Vagina (tissue), 2 donors: ENCODE results near the gene DST. TPM values are rescaled to one million over a fixed set of nuclear protein-coding genes. Genes with fewer than 3 reads are reported as not detected.

ENCODE experiments used
- DNase-seq, 2 donors: peaks; one replicate each; pipeline ENCODE4 v3.0.0-alpha.2; 2017; ENCODE audit errors: extremely low spot score in 2 of 2
- H3K27ac ChIP-seq: fragments of 200-600 bp; sonication (generic); one replicate; pipeline ENCODE4 v1.5.1; 2019
- H3K27me3 ChIP-seq: fragments of 200-600 bp; sonication (generic); one replicate; pipeline ENCODE4 v1.5.1; 2019
- H3K36me3 ChIP-seq, 2 donors: fragments of 200-600 bp; sonication (generic); one replicate each; pipeline ENCODE4 v1.5.1; 2017 to 2019
- H3K4me1 ChIP-seq: fragments of 200-600 bp; sonication (generic); one replicate; pipeline ENCODE4 v1.5.1; 2019
- H3K4me3 ChIP-seq, 2 donors: fragments of 200-600 bp; sonication (generic); 1 replicate in 1 of 2; 2 replicates in 1 of 2; pipeline ENCODE4 v1.5.1; 2016 to 2019
- H3K9me3 ChIP-seq: fragments of 200-600 bp; sonication (generic); one replicate; pipeline ENCODE4 v1.5.1; 2019
- CTCF ChIP-seq, 3 experiments: fragments of 450-650 bp in 2 of 3; fragments of 200-600 bp in 1 of 3; sonication (generic) in 1 of 3; IDR thresholded peaks; one replicate each; pipeline ENCODE4 v1.5.1; 2017 to 2019; ENCODE audit warnings: antibody characterized with exemption in 3 of 3, mild to moderate bottlenecking in 2 of 3, moderate library complexity in 2 of 3
- POLR2A ChIP-seq, 2 donors: fragments of 450-650 bp; IDR thresholded peaks; one replicate each; pipeline ENCODE4 v1.6.1; 2017; ENCODE audit warnings: antibody characterized with exemption in 2 of 2, mild to moderate bottlenecking in 2 of 2, moderate library complexity in 2 of 2
- POLR2AphosphoS5 ChIP-seq, 2 donors: sonication (generic); formaldehyde crosslinking; IDR thresholded peaks; one replicate each; pipeline ENCODE4 v1.9.0; 2017; ENCODE audit warnings: antibody characterized with exemption in 2 of 2, mild to moderate bottlenecking in 2 of 2, low read depth in 1 of 2; ENCODE audit not compliant: insufficient read depth in 1 of 2
- intact Hi-C: fragments of 100-400 bp; cut with DNase I; formaldehyde crosslinking; loops from one replicate; pipeline ENCODE4 v1.15.1; 2023
- total RNA-seq: library from RNA; depleted of rRNA; stranded (reverse); fragments of >200 nt; gene quantifications from one replicate; pipeline ENCODE4 v1.2.3, GENCODE V29; 2016

DST gene
- total RNA-seq, 1 donor from 2014 or later, result 460 TPM

GRCh38 chr6:56689663-56690062 lies 47.0 kb upstream of the DST start:
- H3K27ac ChIP-seq, result no peak overlapping the region
- DNase-seq, result no peak
- no peak for TF ChIP-seq CTCF (IDR thresholded peaks at IDR 0.05)
- no peak for TF ChIP-seq POLR2AphosphoS5 (IDR thresholded peaks at IDR 0.05; ENCODE audit: insufficient read depth in 1 of 2, low read depth in 1 of 2)
- no peak for TF ChIP-seq POLR2A (IDR thresholded peaks at IDR 0.05)
- no peak overlapping the region for H3K4me3 ChIP-seq
- H3K9me3 ChIP-seq, result no peaks in the 10 kb centered on the region
- H3K36me3 ChIP-seq, result no peaks in the 10 kb centered on the region
- intact Hi-C loops, result no loop called here
- peaks cover 23% of the 10 kb centered on the region for H3K4me1 ChIP-seq
- no peaks in the 10 kb centered on the region for H3K27me3 ChIP-seq

- intact Hi-C loops, result no loop called here
- Histone ChIP-seq H3K27ac (no peak overlapping the region), H3K36me3 (no peaks in the 10 kb centered on the region), H3K4me1 (peaks cover 23% of the 10 kb centered on the region), H3K9me3 (no peaks in the 10 kb centered on the region), H3K27me3 (no peaks in the 10 kb centered on the region), H3K4me3 (no peak overlapping the region)
- TF ChIP-seq CTCF (IDR thresholded peaks at IDR 0.05) (no peak), POLR2AphosphoS5 (IDR thresholded peaks at IDR 0.05; ENCODE audit: insufficient read depth in 1 of 2, low read depth in 1 of 2) (no peak), POLR2A (IDR thresholded peaks at IDR 0.05) (no peak)
- no peak for DNase-seq
These were observed 46.4 kb upstream of the DST start for GRCh38 chr6:56689114-56689513.

GRCh38 chr6:56688521-56688920 lies 45.8 kb upstream of the DST start:
- DNase-seq, result no peak
- Histone ChIP-seq H3K27ac (no peak overlapping the region), H3K4me1 (peaks cover 27% of the 10 kb centered on the region), H3K27me3 (no peaks in the 10 kb centered on the region), H3K9me3 (no peaks in the 10 kb centered on the region), H3K4me3 (no peak overlapping the region), H3K36me3 (no peaks in the 10 kb centered on the region)
- TF ChIP-seq POLR2A (IDR thresholded peaks at IDR 0.05) (no peak), POLR2AphosphoS5 (IDR thresholded peaks at IDR 0.05; ENCODE audit: insufficient read depth in 1 of 2, low read depth in 1 of 2) (no peak), CTCF (IDR thresholded peaks at IDR 0.05) (no peak)
- intact Hi-C loops, result no loop called here

- Histone ChIP-seq H3K27ac (no peak overlapping the region), H3K9me3 (no peaks in the 10 kb centered on the region), H3K4me3 (no peak overlapping the region), H3K36me3 (no peaks in the 10 kb centered on the region), H3K4me1 (peaks cover 30% of the 10 kb centered on the region), H3K27me3 (no peaks in the 10 kb centered on the region)
- intact Hi-C loops, result no loop called here
- DNase-seq, result no peak
- TF ChIP-seq POLR2A (IDR thresholded peaks at IDR 0.05) (no peak), CTCF (IDR thresholded peaks at IDR 0.05) (no peak), POLR2AphosphoS5 (IDR thresholded peaks at IDR 0.05; ENCODE audit: insufficient read depth in 1 of 2, low read depth in 1 of 2) (no peak)
These were observed 44.9 kb upstream of the DST start for GRCh38 chr6:56687551-56687950.

GRCh38 chr6:56686429-56686828 lies 43.7 kb upstream of the DST start:
- H3K36me3 ChIP-seq, result no peaks in the 10 kb centered on the region
- H3K27ac ChIP-seq, result no peak overlapping the region
- no peak for DNase-seq
- intact Hi-C loops, result no loop called here
- no peaks in the 10 kb centered on the region for H3K9me3 ChIP-seq
- TF ChIP-seq POLR2A (IDR thresholded peaks at IDR 0.05), result no peak
- TF ChIP-seq POLR2AphosphoS5 (IDR thresholded peaks at IDR 0.05; ENCODE audit: insufficient read depth in 1 of 2, low read depth in 1 of 2), result no peak
- TF ChIP-seq CTCF (IDR thresholded peaks at IDR 0.05), result no peak
- no peak overlapping the region for H3K4me3 ChIP-seq
- H3K4me1 ChIP-seq, result peaks cover 30% of the 10 kb centered on the region
- no peaks in the 10 kb centered on the region for H3K27me3 ChIP-seq
